SH-SY5Y (cell line): Measurements from ENCODE around the gene FAU.

Experiments used
- GATA2 ChIP-seq: IDR thresholded peaks from 2 replicates; pipeline ENCODE4 v1.6.1; 2011; ENCODE audit warnings: mild to moderate bottlenecking, low read depth, low read length
- GATA3 ChIP-seq: IDR thresholded peaks from 2 replicates; pipeline ENCODE4 v1.6.1; 2011; ENCODE audit warnings: low read depth, mild to moderate bottlenecking, low read length, moderate library complexity

GRCh38 chr11:65169164-65169641 is 47.3 kb upstream of the FAU start:
- TF ChIP-seq GATA2: no peak
- no peak for TF ChIP-seq GATA3
